HG02885 (cell line): ENCODE results near the gene SNAI3.

ENCODE experiments used
- ATAC-seq: cut with Tn5 transposase; IDR thresholded peaks from one replicate; pipeline ENCODE4 v1.9.1; 2021; ENCODE audit warnings: mild to moderate bottlenecking; ENCODE audit not compliant: unreplicated experiment, poor library complexity

Gene SNAI3

DNA sequence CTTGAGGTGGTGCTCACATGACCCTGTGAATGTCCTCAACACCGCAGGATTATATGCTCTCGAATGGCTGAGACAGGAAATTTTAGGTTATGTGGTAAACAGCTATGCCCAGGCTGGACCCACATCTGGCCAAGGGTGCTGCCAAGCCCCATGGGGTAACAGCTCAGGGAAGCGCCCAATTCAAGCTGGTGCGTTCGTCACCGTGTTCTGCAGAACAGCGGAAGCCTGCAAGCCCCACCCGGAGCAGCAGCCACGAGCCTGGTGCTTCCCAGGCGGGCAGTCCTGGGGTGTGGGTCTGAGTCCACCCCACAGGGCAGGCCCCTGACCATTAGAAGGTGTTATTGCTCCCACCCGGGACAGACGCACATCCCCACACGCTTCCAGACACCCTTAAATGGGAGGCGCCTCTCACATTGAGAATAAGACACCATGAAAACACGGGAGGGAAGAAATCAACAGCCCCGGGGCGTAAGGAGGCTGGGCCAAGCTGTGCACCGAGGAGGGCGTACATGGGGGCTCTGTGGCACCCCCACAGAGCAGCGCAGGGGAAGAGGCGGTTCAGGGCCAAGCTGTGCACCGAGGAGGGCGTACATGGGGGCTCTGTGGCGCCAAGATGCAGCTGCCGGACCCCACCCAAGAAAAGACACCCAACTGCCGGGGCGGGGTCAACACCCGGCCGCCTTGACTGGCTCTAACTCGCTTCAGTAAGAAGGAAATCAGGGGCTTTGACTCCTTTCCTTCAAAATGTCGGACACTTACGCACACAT is 32.5 kb downstream of the SNAI3 start:
- ATAC-seq = no peak

- ATAC-seq = no peak
Observed at GRCh38 chr16:88653101-88653500, 33.2 kb downstream of the SNAI3 start.

- ATAC-seq = no peak
Observed at GRCh38 chr16:88652762-88653063, 33.6 kb downstream of the SNAI3 start.

- no peak for ATAC-seq
Observed at GRCh38 chr16:88651989-88652761, 34.1 kb downstream of the SNAI3 start.

DNA sequence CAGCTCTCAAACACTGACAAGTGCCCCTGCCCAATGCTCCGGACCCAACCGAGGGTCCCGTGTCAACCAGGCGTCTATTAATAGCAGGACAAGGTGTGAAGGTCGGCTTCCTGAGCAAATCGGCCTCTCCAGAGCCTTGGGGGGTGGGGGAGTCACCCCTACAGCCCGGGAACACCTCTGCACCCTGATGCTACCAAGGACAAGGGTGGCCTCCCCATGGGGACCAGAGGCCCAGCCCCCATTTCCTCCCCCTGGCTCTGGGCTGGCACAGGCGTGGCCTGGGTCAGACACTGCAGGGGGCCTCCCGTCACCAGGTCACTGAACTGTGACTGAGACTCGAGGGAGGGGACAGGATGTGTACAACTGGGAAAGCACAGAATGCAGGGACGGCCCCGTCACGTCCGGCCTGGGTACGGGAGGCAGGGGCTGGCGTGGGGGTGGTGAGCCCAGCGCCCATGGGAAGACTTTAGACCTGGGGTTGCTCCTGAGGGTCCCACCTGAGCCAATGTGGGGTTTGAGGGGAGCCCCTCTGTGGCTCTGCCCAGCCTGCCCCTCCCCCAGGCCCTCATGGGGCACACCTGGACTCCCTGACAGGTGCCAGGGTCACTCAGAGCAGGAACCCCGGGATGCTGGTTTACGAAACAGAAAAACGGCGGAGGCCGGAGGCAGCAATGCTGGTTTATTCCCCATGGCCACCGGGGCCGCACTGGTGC is 34.9 kb downstream of the SNAI3 start:
- peak; percentile 77 for ATAC-seq

DNA sequence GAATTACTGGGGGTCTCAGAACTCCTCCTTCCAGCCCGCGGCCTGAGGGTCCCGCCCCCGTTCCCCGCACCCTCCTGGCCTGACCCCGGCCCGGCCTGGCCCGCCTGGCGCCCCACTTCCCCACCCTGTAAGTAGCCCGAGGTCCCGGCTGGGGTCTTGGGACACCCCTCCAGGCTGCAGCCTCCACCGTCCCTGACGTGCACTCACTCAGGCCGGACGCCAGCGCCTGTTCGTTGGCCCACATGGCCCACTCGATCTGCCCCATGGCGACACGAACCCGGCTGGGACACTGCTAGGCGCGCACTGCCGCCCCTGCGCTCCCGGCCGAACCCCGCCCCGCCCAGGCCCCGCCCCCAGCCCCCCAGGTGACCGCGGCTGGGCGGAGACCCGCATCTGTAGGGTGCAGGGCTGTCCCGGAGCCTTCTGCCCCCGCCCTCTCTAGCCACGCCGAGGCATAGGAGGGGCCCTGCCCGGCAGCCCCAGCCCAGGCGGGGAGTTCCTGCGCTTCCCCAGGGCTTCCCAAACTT is 35.5 kb downstream of the SNAI3 start, which contains the start of gene CYBA:
CYBA (minus strand) TSS at position 305 of the 527 bp plus-strand sequence; CDS start at position 265, 40 bp downstream.
- ATAC-seq = peak; percentile 80

- peak; percentile 17 for ATAC-seq
Observed at GRCh38 chr16:88649924-88650748, 36.2 kb downstream of the SNAI3 start.

GRCh38 chr16:88649195-88649923 is 36.9 kb downstream of the SNAI3 start:
- no peak for ATAC-seq

GRCh38 chr16:88647178-88648070 is 38.9 kb downstream of the SNAI3 start:
- no peak for ATAC-seq

DNA sequence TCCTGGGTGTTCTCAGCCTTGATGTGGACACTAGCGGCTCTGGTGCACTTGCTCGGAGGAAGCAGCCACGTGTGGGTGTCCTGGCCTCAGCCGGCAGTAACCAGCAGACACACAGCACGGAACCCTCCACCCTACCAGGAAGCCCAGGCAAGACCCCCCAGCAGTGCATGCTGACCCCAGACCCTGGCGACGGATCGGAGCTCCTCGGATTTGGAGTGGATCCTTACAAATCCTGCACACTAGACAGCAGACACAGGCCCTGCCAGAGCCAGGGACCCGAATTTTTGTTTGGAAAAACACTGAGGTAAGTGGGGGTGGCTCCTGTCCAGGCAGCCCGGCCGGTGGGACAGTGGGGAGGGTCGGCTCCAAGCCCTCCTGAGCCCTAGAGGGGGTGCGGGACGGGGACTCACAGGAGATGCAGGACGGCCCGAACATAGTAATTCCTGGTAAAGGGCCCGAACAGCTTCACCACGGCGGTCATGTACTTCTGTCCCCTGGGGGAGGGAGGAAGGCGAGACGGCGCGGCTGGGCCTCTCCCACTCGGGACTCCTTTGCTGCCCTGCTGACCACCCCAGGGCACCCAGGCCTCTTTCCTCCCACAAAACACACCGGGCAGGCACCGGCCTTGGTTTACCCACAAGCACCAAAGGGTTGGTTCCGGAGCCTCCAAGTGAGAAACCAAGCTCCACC is 39.8 kb downstream of the SNAI3 start:
- no peak for ATAC-seq

DNA sequence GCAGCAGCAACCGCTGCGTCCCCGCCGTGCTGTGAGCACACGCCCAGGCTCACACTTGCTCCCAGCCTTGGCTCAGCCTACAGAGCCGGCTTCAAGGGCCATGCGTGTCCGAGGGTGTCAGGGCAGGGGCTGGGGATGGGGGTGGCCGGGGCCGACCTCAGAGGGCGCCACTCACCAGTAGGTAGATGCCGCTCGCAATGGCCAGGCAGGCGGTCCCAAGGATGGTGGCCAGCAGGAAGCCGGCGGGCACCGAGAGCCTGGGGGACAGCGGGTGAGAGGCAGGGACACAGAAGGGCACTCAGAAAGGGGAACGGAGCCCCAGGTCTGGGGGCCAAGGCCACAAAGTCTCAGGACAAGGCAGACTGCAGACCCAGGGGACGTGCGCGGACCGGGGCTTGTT is 40.4 kb downstream of the SNAI3 start:
- ATAC-seq = no peak

DNA sequence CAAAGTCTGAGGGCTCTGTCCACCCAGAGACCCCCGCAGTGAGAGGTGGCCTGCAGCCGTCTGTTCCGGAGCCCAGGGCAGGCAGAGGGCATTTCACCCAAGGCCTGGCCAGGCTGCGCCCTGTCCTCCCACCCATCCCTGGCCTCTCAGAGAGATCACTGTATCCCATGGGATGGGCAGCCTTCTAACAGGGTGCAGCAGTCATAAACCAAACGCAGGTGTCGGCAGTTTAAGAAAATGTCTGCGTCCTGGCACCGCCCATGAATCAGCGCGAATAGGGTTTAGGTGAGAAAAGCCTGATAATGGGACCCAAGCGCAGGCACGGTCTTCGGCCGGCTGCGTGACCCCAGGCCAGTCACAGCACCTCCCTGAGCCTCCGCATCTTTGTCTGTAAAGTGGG is 40.9 kb downstream of the SNAI3 start:
- no peak for ATAC-seq

- ATAC-seq = no peak
Observed at GRCh38 chr16:88643644-88643932, 42.7 kb downstream of the SNAI3 start.

DNA sequence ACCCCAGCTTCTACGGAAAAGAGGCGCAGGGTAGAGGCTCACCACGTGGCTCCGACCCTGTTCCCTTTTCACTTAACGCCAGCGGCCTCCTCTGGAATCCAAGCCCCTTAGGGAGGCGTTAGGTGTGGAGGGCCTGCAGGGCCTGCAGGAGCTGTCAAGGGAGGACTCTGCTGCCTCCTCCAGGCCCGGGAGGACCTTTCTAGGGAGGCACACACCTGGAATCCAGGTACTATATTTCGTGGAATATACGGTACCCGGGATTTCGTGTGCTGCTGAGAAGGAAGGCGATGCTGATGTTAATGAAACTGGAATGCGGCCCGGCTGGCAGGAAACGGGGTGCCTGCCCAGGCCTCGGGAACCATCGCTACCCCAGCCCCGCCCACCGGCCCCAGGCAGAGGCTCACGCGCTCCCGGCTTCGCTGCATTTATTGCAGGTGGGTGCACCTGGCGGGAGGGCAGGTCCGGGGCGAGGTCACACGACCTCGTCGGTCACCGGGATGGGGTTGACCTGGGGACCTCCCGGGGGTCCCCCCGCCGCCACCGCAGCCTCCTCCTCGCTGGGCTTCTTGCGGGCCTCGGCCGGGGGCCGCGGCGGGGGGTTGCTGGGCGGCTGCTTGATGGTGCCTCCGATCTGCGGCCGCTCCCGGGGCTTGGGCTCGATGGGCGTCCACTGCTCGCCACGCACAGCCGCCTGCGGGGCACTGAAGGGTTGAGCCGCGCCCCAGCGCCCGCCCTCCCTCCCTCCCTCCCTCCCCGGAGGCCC is 43.2 kb downstream of the SNAI3 start:
- ATAC-seq = no peak

DNA sequence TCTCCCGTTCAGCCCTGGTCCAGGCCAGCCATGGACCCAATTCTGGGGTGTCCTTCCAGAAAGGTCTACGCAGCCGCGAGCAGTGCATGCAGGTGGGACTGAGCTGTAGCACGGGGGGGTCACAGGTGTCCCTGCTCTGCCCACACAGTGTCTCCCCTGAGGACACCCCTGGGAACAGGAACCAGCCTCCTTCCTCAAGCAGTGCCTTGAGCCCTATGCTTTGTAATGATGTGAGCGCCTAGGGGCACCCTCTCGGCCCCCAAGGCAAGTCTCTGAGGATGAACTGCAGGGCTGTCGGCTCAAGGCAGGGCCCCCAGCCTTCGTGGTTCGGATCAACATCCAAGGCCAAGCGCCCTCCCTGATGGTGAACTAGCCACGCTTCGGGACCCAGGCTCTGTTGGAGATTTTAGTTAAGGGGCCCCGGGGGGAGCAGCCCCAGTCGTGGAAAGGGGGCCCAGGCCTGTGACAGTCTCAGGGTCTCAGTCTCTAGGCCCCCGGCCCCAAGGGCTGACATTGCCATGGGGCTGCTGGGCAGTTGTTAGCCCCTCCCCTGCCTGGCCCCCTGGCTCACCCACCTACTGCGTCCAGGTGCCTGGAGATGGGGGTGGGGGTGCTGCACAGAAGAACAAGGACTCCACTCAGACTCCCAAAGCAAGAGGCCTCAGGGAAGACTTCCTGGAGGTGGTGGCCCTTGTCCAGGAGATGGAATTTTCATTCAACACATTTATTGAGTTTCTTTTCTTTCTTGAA is 45.6 kb downstream of the SNAI3 start:
- no peak for ATAC-seq

DNA sequence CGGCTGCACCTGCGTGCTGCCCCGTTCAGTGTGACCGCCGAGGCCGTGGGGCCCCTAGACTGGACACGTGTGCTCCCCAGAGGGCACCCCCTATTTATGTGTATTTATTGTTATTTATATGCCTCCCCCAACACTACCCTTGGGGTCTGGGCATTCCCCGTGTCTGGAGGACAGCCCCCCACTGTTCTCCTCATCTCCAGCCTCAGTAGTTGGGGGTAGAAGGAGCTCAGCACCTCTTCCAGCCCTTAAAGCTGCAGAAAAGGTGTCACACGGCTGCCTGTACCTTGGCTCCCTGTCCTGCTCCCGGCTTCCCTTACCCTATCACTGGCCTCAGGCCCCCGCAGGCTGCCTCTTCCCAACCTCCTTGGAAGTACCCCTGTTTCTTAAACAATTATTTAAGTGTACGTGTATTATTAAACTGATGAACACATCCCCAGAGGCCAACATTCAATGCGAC is 46.2 kb downstream of the SNAI3 start:
- ATAC-seq = no peak
